Neural cell (in vitro differentiated cells): ENCODE data around the gene GPR3.
A peak's percentile ranks its signal among the peaks of the same experiment; 100 is the strongest.

Experiments
- CTCF ChIP-seq: fragments of 450-650 bp; IDR thresholded peaks from 2 replicates; pipeline ENCODE4 v1.5.1; 2014; ENCODE audit warnings: antibody characterized with exemption, mild to moderate bottlenecking, moderate library complexity; ENCODE audit not compliant: poor library complexity, severe bottlenecking
- EP300 ChIP-seq: fragments of 450-650 bp; conservative IDR thresholded peaks from 2 replicates; pipeline ENCODE4 v1.6.1; 2014; ENCODE audit warnings: antibody characterized with exemption, mild to moderate bottlenecking, moderate library complexity; ENCODE audit not compliant: poor library complexity, severe bottlenecking
- EZH2 ChIP-seq: fragments of 200-600, 300-800 bp; shearing (Covaris generic), sonication (generic); IDR thresholded peaks from 2 replicates; pipeline ENCODE4 v1.6.1; 2014; ENCODE audit warnings: antibody characterized with exemption, low read length, borderline replicate concordance, mild to moderate bottlenecking; ENCODE audit not compliant: insufficient read depth, poor library complexity, severe bottlenecking
- MXI1 ChIP-seq: fragments of 450-650 bp; conservative IDR thresholded peaks from 2 replicates; pipeline ENCODE4 v1.6.1; 2014; ENCODE audit warnings: antibody characterized with exemption, mild to moderate bottlenecking; ENCODE audit not compliant: poor library complexity, severe bottlenecking
- POLR2AphosphoS5 ChIP-seq: IDR thresholded peaks from 2 replicates; pipeline ENCODE4 v1.6.1; 2012
- RAD21 ChIP-seq: fragments of 450-650 bp; conservative IDR thresholded peaks from 2 replicates; pipeline ENCODE4 v1.6.1; 2014; ENCODE audit warnings: antibody characterized with exemption, mild to moderate bottlenecking, moderate library complexity
- SMC3 ChIP-seq: fragments of 450-650 bp; conservative IDR thresholded peaks from 2 replicates; pipeline ENCODE4 v1.6.1; 2014; ENCODE audit warnings: antibody characterized with exemption, mild to moderate bottlenecking, moderate library complexity; ENCODE audit not compliant: poor library complexity
- TAF1 ChIP-seq: IDR thresholded peaks from 2 replicates; pipeline ENCODE4 v1.6.1; 2012; ENCODE audit warnings: low read depth
- TF ChIP-seq, protein P1 (sequence below): IDR thresholded peaks from 2 replicates; pipeline ENCODE4 v1.6.1; 2012; ENCODE audit warnings: borderline replicate concordance

DNA sequence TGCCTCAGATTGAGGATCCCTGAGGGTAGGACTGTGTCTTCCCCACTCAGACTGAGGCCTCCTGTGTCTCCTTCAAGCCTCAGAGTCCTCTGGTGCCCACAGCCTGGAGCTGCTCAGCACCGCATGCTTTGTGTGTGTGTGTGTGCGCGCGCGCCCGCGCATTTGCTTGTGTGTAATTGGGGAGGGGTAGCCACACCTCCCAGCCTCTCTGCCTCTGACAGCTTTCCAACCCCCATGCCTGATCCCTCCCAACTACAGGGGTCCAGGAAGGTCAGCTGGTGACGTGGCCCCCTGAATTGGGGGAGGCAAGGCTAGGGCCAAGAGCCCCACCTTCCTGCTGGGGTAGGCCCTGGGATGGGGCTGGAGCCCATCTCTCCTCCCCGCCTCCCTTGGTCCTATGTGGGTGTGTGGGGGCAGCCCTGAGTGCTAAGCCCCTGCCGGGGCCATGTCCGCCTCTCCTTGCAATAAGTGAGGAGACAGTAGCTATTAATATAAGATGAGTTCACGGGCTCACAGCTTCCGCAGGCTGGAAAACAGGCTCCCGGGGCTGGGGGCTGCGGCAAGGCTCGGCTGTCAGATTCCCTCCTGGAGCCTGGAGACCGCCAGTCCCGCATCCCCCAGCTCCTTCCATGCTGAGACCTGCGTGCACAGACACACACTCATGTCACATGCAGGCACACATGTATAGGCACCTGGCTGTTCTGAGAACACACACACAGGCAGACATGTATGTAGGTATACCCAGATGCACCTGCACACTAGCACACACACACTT lies 7.0 kb downstream of the GPR3 start:
- TF ChIP-seq TAF1 (no peak), CTCF (no peak), EZH2 (no peak), RAD21 (no peak), POLR2AphosphoS5 (no peak), MXI1 (no peak), EP300 (no peak), SMC3 (no peak)
- TF ChIP-seq, protein P1, sequence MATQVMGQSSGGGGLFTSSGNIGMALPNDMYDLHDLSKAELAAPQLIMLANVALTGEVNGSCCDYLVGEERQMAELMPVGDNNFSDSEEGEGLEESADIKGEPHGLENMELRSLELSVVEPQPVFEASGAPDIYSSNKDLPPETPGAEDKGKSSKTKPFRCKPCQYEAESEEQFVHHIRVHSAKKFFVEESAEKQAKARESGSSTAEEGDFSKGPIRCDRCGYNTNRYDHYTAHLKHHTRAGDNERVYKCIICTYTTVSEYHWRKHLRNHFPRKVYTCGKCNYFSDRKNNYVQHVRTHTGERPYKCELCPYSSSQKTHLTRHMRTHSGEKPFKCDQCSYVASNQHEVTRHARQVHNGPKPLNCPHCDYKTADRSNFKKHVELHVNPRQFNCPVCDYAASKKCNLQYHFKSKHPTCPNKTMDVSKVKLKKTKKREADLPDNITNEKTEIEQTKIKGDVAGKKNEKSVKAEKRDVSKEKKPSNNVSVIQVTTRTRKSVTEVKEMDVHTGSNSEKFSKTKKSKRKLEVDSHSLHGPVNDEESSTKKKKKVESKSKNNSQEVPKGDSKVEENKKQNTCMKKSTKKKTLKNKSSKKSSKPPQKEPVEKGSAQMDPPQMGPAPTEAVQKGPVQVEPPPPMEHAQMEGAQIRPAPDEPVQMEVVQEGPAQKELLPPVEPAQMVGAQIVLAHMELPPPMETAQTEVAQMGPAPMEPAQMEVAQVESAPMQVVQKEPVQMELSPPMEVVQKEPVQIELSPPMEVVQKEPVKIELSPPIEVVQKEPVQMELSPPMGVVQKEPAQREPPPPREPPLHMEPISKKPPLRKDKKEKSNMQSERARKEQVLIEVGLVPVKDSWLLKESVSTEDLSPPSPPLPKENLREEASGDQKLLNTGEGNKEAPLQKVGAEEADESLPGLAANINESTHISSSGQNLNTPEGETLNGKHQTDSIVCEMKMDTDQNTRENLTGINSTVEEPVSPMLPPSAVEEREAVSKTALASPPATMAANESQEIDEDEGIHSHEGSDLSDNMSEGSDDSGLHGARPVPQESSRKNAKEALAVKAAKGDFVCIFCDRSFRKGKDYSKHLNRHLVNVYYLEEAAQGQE: peak; percentile 38
